Osteocyte (in vitro differentiated cells): ENCODE data around the gene SYCE1L. TPM values are rescaled to one million over a fixed set of nuclear protein-coding genes. Genes with fewer than 3 reads are reported as not detected.

Source experiments
- DNase-seq: peaks from one replicate; pipeline ENCODE4 v3.0.0; 2021; ENCODE audit warnings: mixed read lengths; ENCODE audit not compliant: unreplicated experiment; ENCODE audit errors: extremely low spot score
- H3K27ac Mint-ChIP-seq: one replicate; pipeline ENCODE4 v1.8.0; 2021; ENCODE audit warnings: mild to moderate bottlenecking, mixed read lengths; ENCODE audit not compliant: unreplicated experiment
- H3K27me3 Mint-ChIP-seq: one replicate; pipeline ENCODE4 v1.8.0; 2021; ENCODE audit warnings: mixed read lengths; ENCODE audit not compliant: unreplicated experiment
- H3K36me3 Mint-ChIP-seq: one replicate; pipeline ENCODE4 v1.8.0; 2021; ENCODE audit warnings: mixed read lengths; ENCODE audit not compliant: unreplicated experiment
- H3K4me1 Mint-ChIP-seq: one replicate; pipeline ENCODE4 v1.8.0; 2021; ENCODE audit warnings: mixed read lengths; ENCODE audit not compliant: unreplicated experiment
- H3K4me3 Mint-ChIP-seq: one replicate; pipeline ENCODE4 v1.8.0; 2021; ENCODE audit warnings: mild to moderate bottlenecking, moderate library complexity, mixed read lengths; ENCODE audit not compliant: unreplicated experiment
- H3K9me3 Mint-ChIP-seq: one replicate; pipeline ENCODE4 v1.8.0; 2021; ENCODE audit warnings: mixed read lengths; ENCODE audit not compliant: unreplicated experiment
- CTCF ChIP-seq: fragments of 200-600 bp; sonication (generic); IDR thresholded peaks from 2 replicates; pipeline ENCODE4 v1.5.0; 2021; ENCODE audit warnings: antibody characterized with exemption, mild to moderate bottlenecking, moderate library complexity
- total RNA-seq: library from RNA; stranded (reverse); gene quantifications from 2 replicates; pipeline ENCODE4 v1.2.1, GENCODE V29; 2021

Gene SYCE1L
- total RNA-seq, 1 donor from 2014 or later: 4.1 TPM

DNA sequence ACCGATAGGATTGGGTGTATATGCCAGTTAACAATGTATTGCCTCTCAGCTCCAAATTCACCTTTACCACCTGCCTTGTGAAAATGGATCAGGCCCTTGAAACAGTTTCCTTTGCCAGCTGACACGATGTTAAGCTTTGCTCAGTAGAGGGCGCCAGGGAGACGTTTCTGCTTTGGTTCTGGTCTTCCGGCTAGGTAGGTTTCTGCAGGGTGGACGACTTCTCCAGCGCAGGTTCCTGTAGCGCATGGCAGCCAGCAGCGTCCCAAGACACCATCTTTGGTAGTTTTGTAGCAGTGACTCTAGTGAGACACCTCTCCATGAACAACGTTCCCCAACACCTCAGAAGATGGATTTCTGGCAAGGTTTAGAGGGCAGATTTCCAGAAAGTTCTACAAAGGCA, 24.0 kb downstream of the SYCE1L start:
- Mint-ChIP-seq H3K9me3 (no peaks in the 10 kb centered on the region), H3K36me3 (no peaks in the 10 kb centered on the region)

DNA sequence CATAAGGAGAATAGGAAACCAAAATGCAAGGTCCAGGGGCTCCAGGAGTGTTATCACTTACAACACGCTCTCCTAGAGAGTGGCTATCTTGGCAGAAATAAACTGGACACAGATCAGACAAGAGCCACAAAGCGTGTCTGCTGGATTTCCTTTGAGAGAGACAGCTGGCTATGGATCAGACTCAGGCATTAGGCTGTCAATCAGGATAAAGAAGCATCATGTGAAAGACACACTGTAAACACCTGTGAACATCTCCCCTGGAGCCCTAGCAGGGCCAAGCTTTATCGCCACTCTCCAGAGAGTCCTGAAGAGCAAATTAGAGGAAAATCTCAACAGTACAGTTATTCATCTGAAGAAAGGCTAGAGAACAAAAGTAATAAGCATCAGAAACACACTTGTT, 26.0 kb downstream of the SYCE1L start:
- no peak for DNase-seq
- Mint-ChIP-seq H3K4me1 (peaks cover 4% of the 10 kb centered on the region), H3K4me3 (no peak overlapping the region), H3K9me3 (no peaks in the 10 kb centered on the region), H3K27me3 (peaks cover 24% of the 10 kb centered on the region), H3K36me3 (no peaks in the 10 kb centered on the region), H3K27ac (no peak overlapping the region)
- no peak for TF ChIP-seq CTCF

More for the DNA sequence above, 24.0 kb downstream of the SYCE1L start:
- H3K4me3 Mint-ChIP-seq: no peak overlapping the region
- peaks cover 5% of the 10 kb centered on the region for H3K4me1 Mint-ChIP-seq
- DNase-seq: no peak
- H3K27ac Mint-ChIP-seq: no peak overlapping the region
- no peak for TF ChIP-seq CTCF
- peaks cover 18% of the 10 kb centered on the region for H3K27me3 Mint-ChIP-seq

- Mint-ChIP-seq H3K27ac (no peak overlapping the region), H3K4me3 (no peak overlapping the region), H3K27me3 (peaks cover 36% of the 10 kb centered on the region), H3K4me1 (peaks cover 4% of the 10 kb centered on the region), H3K9me3 (no peaks in the 10 kb centered on the region), H3K36me3 (no peaks in the 10 kb centered on the region)
- TF ChIP-seq CTCF: no peak
- no peak for DNase-seq
Measured at GRCh38 chr16:77227745-77228144, 28.5 kb downstream of the SYCE1L start.

GRCh38 chr16:77231047-77231446, 31.8 kb downstream of the SYCE1L start:
- Mint-ChIP-seq H3K4me3 (no peak overlapping the region), H3K36me3 (no peaks in the 10 kb centered on the region), H3K27ac (no peak overlapping the region), H3K27me3 (peaks cover 37% of the 10 kb centered on the region), H3K9me3 (no peaks in the 10 kb centered on the region), H3K4me1 (peaks cover under 1% of the 10 kb centered on the region)
- TF ChIP-seq CTCF: no peak
- DNase-seq: no peak

DNA sequence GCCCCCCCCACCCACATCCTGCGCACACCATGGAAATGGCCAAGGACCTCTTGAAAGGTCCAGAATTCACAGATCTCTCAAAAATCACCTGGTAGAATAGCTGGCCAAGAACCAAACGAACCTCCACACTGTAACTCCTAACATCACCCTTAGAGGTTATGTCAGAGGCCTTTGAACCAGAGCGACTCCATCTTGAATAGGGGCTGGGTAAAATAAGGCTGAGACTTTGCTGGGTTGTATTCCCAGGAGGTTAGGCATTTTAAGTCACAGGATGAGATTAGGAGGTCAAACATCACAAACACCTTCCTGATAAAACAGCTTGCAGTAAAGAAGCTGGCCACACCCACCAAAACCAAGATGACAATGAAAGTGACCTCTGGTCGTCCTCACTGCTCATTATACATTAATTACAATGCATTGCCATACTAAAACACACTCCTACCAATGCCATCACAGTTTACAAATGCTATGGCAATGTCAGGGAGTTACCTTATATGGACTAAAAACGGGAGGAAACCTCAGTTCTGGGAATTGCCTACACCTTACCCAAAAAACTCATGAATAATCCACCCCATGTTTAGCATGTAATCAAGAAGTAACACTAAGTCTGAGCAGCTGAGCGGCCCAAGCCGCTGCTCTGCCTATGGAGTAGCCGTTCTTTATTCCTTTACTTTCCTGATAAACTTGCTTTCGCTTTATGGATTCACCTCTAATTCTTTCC, 34.8 kb downstream of the SYCE1L start:
- no peak overlapping the region for H3K27ac Mint-ChIP-seq
- H3K4me3 Mint-ChIP-seq: no peak overlapping the region
- H3K27me3 Mint-ChIP-seq: peaks cover 21% of the 10 kb centered on the region
- DNase-seq: no peak
- no peak for TF ChIP-seq CTCF
- peaks cover 3% of the 10 kb centered on the region for H3K4me1 Mint-ChIP-seq
- no peaks in the 10 kb centered on the region for H3K36me3 Mint-ChIP-seq
- no peaks in the 10 kb centered on the region for H3K9me3 Mint-ChIP-seq
